Neural crest cell (in vitro differentiated cells): Measurements from ENCODE around the gene ARVCF. TPM values are rescaled to one million over a fixed set of nuclear protein-coding genes. Genes with fewer than 3 reads are reported as not detected.

ENCODE experiments used
- DNase-seq: peaks from one replicate; pipeline ENCODE4 v3.0.0; 2021; ENCODE audit warnings: low read depth, mixed read lengths, low spot score
- H3K27ac Mint-ChIP-seq: one replicate; pipeline ENCODE4 v1.8.0; 2021; ENCODE audit warnings: mild to moderate bottlenecking, mixed read lengths; ENCODE audit not compliant: unreplicated experiment
- H3K27me3 Mint-ChIP-seq: 2 replicates; pipeline ENCODE4 v1.8.0; 2021; ENCODE audit warnings: low read depth, mild to moderate bottlenecking, mixed read lengths
- H3K36me3 Mint-ChIP-seq: 2 replicates; pipeline ENCODE4 v1.8.0; 2021; ENCODE audit warnings: low read depth, mild to moderate bottlenecking, mixed read lengths
- H3K4me1 Mint-ChIP-seq: 2 replicates; pipeline ENCODE4 v1.8.0; 2021; ENCODE audit warnings: mixed read lengths
- H3K4me3 Mint-ChIP-seq: one replicate; pipeline ENCODE4 v1.8.0; 2021; ENCODE audit warnings: mild to moderate bottlenecking, mixed read lengths
- H3K9me3 Mint-ChIP-seq: 2 replicates; pipeline ENCODE4 v1.8.0; 2021; ENCODE audit warnings: mixed read lengths
- total RNA-seq: library from RNA; stranded (reverse); gene quantifications from 2 replicates; pipeline ENCODE4 v1.2.1, GENCODE V29; 2021
- TF ChIP-seq, protein P1 (sequence below): fragments of 200-600 bp; sonication (generic); conservative IDR thresholded peaks from 2 replicates; pipeline ENCODE4 v1.5.0; 2021; ENCODE audit warnings: antibody characterized with exemption, mild to moderate bottlenecking

Gene ARVCF
- total RNA-seq, 1 donor from 2014 or later: 105 TPM

DNA sequence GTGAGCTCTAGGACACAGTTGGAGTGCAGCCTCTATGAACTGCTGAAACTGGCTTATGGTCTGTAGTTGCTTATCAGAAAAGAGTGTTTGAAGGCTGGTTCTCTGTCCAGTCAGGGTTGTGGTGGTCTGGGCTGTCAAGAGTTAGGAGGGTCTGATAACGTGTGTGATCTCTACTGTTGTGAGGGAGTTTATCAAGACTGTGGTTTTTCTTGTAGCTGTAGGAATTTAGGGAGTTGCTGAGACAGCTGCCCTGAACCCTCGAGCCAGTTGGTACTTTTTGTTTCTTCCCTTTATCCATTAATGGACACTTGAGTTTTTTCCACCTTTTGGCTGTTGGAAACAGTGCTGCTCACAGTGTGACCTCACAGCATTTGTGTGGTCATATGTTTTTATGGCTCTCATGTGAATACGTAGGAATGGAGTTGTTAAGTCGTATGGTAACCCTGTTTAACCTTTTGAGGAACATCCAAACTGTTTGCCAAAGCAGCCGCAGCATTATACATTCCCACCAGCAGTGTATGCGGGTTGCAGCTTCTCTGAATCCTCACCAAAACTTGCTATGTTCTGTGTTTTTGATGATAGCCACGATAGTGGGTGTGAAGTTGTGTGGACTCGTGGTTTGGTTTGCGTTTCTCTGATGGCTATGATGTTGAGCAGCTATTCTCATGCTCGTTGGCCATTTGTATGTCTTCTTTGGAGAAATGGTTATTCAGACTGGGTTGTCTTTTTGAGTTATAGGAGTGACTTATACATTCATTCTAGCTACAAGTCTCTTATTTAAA lies 42.6 kb upstream of the ARVCF start:
- TF ChIP-seq, protein P1, sequence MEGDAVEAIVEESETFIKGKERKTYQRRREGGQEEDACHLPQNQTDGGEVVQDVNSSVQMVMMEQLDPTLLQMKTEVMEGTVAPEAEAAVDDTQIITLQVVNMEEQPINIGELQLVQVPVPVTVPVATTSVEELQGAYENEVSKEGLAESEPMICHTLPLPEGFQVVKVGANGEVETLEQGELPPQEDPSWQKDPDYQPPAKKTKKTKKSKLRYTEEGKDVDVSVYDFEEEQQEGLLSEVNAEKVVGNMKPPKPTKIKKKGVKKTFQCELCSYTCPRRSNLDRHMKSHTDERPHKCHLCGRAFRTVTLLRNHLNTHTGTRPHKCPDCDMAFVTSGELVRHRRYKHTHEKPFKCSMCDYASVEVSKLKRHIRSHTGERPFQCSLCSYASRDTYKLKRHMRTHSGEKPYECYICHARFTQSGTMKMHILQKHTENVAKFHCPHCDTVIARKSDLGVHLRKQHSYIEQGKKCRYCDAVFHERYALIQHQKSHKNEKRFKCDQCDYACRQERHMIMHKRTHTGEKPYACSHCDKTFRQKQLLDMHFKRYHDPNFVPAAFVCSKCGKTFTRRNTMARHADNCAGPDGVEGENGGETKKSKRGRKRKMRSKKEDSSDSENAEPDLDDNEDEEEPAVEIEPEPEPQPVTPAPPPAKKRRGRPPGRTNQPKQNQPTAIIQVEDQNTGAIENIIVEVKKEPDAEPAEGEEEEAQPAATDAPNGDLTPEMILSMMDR: no peak
- Mint-ChIP-seq H3K36me3 (peaks cover 3% of the 10 kb centered on the region), H3K4me1 (peaks cover 7% of the 10 kb centered on the region), H3K4me3 (no peak overlapping the region), H3K9me3 (no peaks in the 10 kb centered on the region), H3K27me3 (no peaks in the 10 kb centered on the region), H3K27ac (peak overlapping the region; percentile 51)
- DNase-seq: no peak

DNA sequence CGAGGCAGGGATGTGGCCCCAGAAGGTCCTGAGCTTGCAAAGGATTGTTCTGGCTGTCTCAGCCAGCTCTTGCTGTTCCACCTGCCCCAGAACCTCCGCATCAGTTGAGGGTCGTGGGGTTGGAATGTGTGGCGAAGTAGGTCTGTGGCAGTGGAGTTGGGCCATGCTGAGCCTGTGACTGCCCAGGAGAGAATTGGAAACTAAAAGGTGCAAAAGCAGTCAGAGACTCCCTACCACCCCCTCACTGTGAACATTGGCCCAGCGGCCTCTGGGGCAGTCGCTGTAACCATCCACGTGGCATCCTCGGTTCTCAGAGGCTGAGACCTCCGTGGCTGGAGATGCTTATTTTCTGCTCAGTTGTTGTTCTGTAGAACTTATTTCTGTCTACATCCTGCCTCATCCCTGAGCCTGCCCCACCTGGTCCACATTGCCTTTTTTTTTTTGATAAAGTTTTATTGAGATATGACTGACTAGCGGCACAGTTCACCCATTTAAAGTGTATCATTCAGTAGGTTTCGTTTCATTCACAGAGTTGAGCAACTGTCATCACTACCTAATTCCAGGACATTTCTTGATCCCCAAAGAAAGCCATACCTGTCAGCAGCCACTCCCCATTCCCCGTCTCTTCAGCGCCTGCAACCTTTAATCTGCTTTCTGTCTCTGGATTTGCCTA lies 41.1 kb upstream of the ARVCF start:
- H3K9me3 Mint-ChIP-seq: no peaks in the 10 kb centered on the region
- TF ChIP-seq, protein P1: no peak
- no peak overlapping the region for H3K27ac Mint-ChIP-seq
- H3K27me3 Mint-ChIP-seq: no peaks in the 10 kb centered on the region
- H3K4me3 Mint-ChIP-seq: no peak overlapping the region
- H3K36me3 Mint-ChIP-seq: peaks cover 3% of the 10 kb centered on the region
- no peak for DNase-seq
- peaks cover 7% of the 10 kb centered on the region for H3K4me1 Mint-ChIP-seq

DNA sequence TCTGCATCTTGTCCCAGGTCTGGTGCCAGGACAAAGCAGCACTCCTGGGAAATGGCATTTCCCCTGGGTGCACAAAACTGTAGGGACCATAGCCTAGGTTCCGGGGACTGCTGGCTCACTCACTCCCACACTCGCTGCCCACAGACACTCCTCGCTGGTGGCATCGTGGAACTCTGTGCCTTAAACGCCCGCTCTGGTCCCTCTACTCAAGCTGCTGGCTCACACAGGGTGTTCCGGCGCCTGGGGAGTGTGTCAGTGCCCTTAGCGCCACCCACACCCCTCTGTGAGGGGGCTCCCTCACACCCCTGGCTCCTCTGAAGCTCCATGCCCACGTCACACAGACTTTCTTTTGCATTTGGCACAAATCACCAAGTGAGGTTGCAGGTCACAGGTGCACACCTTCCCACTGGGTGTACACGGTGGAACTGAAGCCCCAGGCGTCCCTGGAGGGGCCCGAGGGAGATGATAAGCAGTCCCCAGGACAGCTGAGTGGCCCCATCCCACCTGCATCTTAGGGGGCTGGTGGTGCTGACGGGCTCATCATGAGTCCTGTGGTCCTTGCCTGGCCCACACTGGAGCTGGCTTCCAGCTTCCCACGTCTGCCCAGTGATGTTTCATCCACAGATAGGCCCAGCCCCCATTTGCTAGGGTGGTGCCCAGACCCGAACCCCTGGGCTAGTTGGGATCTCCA lies 40.2 kb upstream of the ARVCF start:
- no peaks in the 10 kb centered on the region for H3K9me3 Mint-ChIP-seq

DNA sequence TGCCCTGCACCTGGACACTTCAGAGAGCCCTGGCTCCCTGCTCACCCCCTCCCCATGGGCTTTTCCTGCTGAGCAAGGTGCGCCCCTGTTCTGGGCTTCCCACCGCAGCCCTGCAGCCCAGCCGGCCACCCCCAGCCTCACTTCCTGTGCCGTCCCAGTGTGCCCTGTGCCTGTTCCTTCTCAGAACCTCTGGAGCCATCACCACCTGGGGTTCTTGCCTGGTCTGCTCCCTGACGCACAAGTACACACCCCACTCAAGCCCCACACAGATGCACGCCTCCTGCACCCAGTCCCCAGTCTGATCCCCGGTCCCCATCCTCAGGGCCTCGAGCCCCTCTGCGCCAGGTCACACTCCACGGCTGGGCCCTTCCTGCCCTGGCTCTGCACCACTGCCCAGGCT lies 39.5 kb upstream of the ARVCF start:
- Mint-ChIP-seq H3K4me1 (peaks cover 7% of the 10 kb centered on the region), H3K36me3 (peaks cover 3% of the 10 kb centered on the region), H3K4me3 (no peak overlapping the region), H3K27me3 (no peaks in the 10 kb centered on the region), H3K27ac (no peak overlapping the region), H3K9me3 (no peaks in the 10 kb centered on the region)
- TF ChIP-seq, protein P1: no peak
- no peak for DNase-seq

More for the DNA sequence above, 40.2 kb upstream of the ARVCF start:
- TF ChIP-seq, protein P1: no peak
- H3K4me3 Mint-ChIP-seq: no peak overlapping the region
- H3K27me3 Mint-ChIP-seq: no peaks in the 10 kb centered on the region
- H3K27ac Mint-ChIP-seq: no peak overlapping the region
- peaks cover 3% of the 10 kb centered on the region for H3K36me3 Mint-ChIP-seq
- DNase-seq: no peak
- peaks cover 7% of the 10 kb centered on the region for H3K4me1 Mint-ChIP-seq

DNA sequence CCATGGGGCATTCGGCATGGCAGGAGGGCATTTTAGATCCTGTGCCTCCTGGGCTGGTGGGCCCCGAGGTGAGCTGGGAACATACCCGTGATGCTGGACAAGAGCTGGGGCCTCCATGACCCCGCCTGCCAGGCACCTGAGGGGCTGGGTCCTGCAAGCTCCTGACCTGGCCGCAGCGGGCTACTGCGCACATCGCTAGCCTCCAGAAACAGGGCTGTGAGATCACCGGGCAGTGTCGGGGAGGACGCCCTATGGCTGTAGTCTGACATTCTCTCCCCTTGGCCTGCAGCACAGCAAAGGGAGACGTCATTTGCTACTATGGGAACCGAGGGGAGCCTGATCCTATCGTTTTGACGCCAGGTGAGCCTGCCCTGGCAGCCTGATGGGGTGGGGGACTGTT lies 39.0 kb upstream of the ARVCF start:
- Mint-ChIP-seq H3K4me1 (peaks cover 7% of the 10 kb centered on the region), H3K4me3 (no peak overlapping the region), H3K27me3 (no peaks in the 10 kb centered on the region), H3K36me3 (peaks cover 3% of the 10 kb centered on the region), H3K27ac (no peak overlapping the region), H3K9me3 (no peaks in the 10 kb centered on the region)
- TF ChIP-seq, protein P1: no peak
- DNase-seq: no peak
